Measurements from ENCODE around the gene GATA5. TPM values are rescaled to one million over a fixed set of nuclear protein-coding genes. Genes with fewer than 3 reads are reported as not detected.

Gene GATA5
- total and polyA plus RNA-seq, 10 donors, result 0.02 to 0.19 (median 0.13) TPM; not detected in 7

DNA sequence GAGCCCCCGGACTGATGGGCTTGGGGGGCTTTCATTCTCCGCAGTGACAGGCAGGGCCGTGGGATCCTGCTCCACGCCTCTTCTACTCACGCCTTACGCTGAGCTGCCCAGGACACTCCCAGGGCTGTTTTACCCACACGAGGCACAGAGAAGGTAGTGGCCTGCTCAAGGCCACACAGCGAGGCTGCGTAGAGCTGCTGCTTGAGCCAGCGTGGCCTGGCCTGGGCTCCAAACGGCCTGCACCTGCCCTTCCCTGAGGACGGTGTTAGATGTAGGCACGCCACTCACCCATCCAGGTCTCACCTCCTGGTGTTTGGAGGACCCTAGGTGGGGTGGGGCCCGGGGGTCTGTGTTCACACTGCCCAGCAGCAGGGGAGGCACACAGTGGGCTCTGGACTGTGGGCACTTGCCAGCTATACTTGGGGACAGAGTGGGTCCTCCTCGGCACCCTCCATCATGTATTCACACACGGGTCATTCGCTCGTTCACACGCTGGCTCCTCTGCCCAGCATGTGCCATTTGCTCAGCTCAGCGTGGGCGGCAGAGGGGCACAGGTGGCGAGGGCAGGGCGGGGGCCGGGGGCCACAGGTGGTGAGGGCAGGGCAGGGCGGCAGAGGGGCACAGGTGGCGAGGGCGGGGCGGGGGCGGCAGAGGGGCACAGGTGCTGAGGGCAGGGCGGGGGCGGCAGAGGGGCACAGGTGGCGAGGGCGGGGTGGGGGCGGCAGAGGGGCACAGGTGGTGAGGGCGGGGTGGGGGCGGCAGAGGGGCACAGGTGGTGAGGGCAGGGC is 30.0 kb downstream of the GATA5 start:
- H3K4me3 ChIP-seq, result no peak overlapping the region
- no peak for TF ChIP-seq POLR2AphosphoS5 (IDR thresholded peaks at IDR 0.05)
- no peak for TF ChIP-seq POLR2A (IDR thresholded peaks at IDR 0.05)
- TF ChIP-seq, protein P1, sequence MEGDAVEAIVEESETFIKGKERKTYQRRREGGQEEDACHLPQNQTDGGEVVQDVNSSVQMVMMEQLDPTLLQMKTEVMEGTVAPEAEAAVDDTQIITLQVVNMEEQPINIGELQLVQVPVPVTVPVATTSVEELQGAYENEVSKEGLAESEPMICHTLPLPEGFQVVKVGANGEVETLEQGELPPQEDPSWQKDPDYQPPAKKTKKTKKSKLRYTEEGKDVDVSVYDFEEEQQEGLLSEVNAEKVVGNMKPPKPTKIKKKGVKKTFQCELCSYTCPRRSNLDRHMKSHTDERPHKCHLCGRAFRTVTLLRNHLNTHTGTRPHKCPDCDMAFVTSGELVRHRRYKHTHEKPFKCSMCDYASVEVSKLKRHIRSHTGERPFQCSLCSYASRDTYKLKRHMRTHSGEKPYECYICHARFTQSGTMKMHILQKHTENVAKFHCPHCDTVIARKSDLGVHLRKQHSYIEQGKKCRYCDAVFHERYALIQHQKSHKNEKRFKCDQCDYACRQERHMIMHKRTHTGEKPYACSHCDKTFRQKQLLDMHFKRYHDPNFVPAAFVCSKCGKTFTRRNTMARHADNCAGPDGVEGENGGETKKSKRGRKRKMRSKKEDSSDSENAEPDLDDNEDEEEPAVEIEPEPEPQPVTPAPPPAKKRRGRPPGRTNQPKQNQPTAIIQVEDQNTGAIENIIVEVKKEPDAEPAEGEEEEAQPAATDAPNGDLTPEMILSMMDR (IDR thresholded peaks at IDR 0.05 in 8 of 11, conservative IDR thresholded peaks at IDR 0.05 in 3 of 11), result no peak
- no peaks in the 10 kb centered on the region for H3K4me1 ChIP-seq
- intact Hi-C loops (cut with DNase I; ENCODE audit: low total_unique reads), result no loop called here
- 77 to 83% (median 82%) methylated on average over 26 to 36 of the region's 36 CpGs for WGBS, 5 donors
- H3K27ac ChIP-seq, result no peak overlapping the region
- DNase-seq, result no peak
- H3K36me3 ChIP-seq, result no peaks in the 10 kb centered on the region
- H3K27me3 ChIP-seq (replicated peaks in 1 of 7), result peaks cover 0 to 84% (median 6%) of the 10 kb centered on the region in 7 donors
- no peaks in the 10 kb centered on the region for H3K9me3 ChIP-seq

DNA sequence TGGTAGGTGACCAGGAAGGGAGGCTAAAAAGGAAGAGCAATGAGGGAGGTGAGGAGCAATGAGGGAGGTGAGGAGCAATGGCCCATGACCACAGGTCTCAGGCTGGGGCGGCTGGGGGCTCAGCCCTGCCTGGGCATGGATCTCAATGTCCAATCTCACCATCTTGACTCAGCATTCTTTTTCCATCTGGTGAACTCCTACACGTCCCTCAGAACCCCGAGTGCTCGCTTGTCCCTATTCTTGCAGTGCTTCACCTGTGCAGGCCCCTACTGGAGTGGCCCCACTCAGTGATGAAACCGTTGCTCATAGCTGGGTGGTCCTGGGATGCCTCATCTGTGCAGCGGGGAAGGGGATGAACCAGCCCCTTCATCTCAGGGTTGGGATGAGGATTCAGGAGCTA is 31.5 kb downstream of the GATA5 start:
- Histone ChIP-seq H3K27ac (no peak overlapping the region), H3K4me3 (no peak overlapping the region), H3K27me3 (replicated peaks in 1 of 7) (peaks cover 0 to 79% (median 5%) of the 10 kb centered on the region in 7 donors), H3K4me1 (no peaks in the 10 kb centered on the region), H3K9me3 (no peaks in the 10 kb centered on the region), H3K36me3 (no peaks in the 10 kb centered on the region)
- TF ChIP-seq, protein P1 (IDR thresholded peaks at IDR 0.05 in 8 of 11, conservative IDR thresholded peaks at IDR 0.05 in 3 of 11), result no peak
- TF ChIP-seq POLR2A (IDR thresholded peaks at IDR 0.05) (no peak), POLR2AphosphoS5 (IDR thresholded peaks at IDR 0.05) (no peak)
- DNase-seq, result no peak
- WGBS, 5 donors, result 84 to 91% (median 88%) methylated on average over 6 of the region's 6 CpGs
- intact Hi-C loops (cut with DNase I; ENCODE audit: low total_unique reads), result no loop called here

DNA sequence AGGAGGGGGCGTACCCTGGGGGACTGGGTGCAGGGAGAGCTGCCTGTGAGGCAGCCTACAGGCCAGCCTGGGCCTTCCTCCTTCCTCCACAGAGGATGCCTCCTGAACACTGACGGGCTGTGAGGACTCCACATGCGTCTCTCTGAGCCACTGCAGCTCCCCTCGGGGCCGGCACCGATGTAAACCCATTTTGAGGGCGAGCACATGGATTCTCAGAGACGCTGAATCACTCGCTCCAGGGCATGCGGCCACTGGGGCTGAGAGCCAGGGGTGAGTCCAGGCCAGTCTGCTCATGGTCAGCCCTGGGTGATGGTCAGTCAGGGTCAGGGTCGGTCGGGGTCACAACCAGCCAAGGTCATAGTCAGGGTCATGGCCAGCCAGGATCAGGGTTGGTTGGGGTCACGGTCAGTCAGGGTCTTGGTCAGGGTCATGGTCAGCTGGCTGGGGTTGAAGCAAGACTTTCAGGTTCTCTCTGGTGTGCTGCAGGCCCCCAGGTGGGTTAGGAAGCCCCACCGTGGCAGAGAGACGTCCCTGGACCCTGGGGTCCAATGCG is 33.7 kb downstream of the GATA5 start:
- TF ChIP-seq POLR2A (IDR thresholded peaks at IDR 0.05) (no peak), POLR2AphosphoS5 (IDR thresholded peaks at IDR 0.05) (no peak)
- TF ChIP-seq, protein P1 (IDR thresholded peaks at IDR 0.05 in 8 of 11, conservative IDR thresholded peaks at IDR 0.05 in 3 of 11), result no peak
- Histone ChIP-seq H3K4me1 (no peaks in the 10 kb centered on the region), H3K9me3 (no peaks in the 10 kb centered on the region), H3K36me3 (no peaks in the 10 kb centered on the region), H3K4me3 (no peak overlapping the region), H3K27ac (no peak overlapping the region), H3K27me3 (replicated peaks in 1 of 7) (peaks cover 0 to 74% (median 4%) of the 10 kb centered on the region in 7 donors)
- intact Hi-C loops (cut with DNase I; ENCODE audit: low total_unique reads), result no loop called here
- DNase-seq, result no peak
- 70 to 88% (median 82%) methylated on average over 11 to 16 of the region's 16 CpGs for WGBS, 5 donors

DNA sequence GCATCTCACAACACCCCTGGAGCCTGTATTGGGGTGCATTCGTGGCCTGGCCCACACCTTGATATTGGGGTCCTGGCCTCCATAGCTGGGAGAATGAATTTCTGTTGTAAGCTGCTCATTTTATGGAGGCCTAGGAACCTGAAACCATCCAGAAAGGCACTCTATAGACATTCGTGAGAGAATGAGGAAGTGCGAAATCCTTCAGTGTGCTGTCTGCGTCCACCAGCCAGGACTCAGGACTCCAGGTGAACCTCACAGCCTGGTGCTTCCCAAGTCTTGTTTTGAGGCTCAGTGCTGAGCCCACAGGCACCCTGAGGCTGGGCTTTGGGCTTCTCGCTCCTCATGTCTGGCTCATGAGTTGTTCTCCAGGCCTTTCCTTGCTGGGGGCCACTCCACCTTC is 36.6 kb downstream of the GATA5 start:
- intact Hi-C loops (cut with DNase I; ENCODE audit: low total_unique reads), result no loop called here
- WGBS, 5 donors, result 55 to 61% (median 57%) methylated on average over 1 to 5 of the region's 5 CpGs

More for the DNA sequence above, 36.6 kb downstream of the GATA5 start:
- peaks cover 0 to 81% (median 9%) of the 10 kb centered on the region in 7 donors for H3K27me3 ChIP-seq (replicated peaks in 1 of 7)
- no peak for DNase-seq
- no peak overlapping the region for H3K4me3 ChIP-seq
- H3K36me3 ChIP-seq, result no peaks in the 10 kb centered on the region
- TF ChIP-seq POLR2A (IDR thresholded peaks at IDR 0.05) (no peak), POLR2AphosphoS5 (IDR thresholded peaks at IDR 0.05) (no peak)
- TF ChIP-seq, protein P1 (IDR thresholded peaks at IDR 0.05 in 8 of 11, conservative IDR thresholded peaks at IDR 0.05 in 3 of 11), result no peak
- H3K9me3 ChIP-seq, result no peaks in the 10 kb centered on the region
- H3K4me1 ChIP-seq, result no peaks in the 10 kb centered on the region
- H3K27ac ChIP-seq, result no peak overlapping the region

Data from spleen (tissue), 11 donors.